CD4-positive, alpha-beta T cell treated with Interleukin-4 for 1 hour (primary cell): ENCODE results near the gene GBE1.

Experiments
- DNase-seq, 2 donors: peaks; one replicate each; pipeline ENCODE4 v3.0.0-alpha.2; 2020 to 2022

The GBE1 gene

GRCh38 chr3:81601707-81602305 is 159.6 kb downstream of the GBE1 start:
- DNase-seq: no peak

- no peak for DNase-seq
Observed at GRCh38 chr3:81592101-81592500, 169.3 kb downstream of the GBE1 start.

DNA sequence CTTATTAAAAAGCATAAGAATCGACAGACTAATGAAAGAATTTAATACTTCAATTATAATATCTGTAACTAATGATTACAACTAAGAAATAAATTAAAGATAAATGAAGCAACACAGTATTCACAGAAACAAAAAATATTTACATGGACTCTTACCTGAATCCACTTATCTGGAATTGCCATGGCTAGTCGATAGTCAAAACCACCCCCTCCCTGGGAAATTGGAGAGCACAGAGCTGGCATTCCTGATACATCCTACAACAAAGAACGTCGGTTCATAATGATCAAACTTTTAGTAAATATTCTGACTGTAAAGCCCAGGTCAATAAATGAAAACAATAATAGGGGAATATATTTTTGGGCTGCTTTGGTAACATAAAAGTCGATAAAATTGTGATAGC is 175.5 kb downstream of the GBE1 start:
- no peak for DNase-seq

DNA sequence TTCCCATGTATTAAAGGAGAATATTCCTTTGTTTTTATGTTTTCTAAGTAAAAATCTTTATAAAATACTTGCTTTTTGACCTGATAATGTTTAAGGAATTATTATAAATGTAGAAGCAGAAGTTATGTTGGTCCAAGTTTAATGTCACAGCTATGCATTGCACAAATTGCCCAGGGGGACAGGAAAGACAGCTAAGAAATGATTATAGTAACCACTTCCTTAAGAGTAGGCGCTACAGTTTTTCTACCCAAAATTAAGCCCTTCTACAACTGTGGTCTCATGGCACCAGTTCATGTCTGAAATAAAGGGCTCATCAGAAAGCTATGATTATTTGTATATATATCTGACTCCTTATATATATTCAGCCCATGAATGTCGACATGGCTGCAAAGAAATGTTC is 176.4 kb downstream of the GBE1 start:
- no peak for DNase-seq

DNA sequence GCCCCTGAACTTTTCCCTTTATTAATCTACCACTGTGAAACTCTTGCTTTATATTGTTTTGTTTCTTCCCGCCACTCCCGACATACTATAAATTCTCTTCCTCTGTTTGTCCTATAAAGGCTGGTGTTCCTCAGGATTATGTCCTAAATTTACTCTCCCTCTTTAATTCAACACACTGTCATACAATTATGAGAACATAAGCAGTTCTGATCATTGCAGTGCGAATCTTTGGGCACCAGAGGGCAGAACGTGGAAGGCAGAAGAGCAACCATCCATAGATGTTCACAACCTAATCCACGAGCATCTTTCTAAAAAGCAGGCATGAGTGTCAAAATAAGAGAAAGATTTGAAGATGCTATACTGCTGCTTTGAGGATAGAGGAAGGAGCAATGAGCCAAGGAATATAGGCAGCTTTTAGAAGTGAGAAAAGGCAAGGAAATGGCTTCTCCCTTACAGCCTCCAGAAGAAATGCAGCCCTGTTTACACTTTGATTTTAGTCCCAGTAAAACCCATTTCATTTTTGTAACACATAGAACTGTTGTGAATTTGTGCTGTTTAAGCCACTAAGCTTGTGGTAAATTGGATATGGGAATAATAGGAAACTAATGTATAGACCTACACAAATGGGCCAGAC is 179.4 kb downstream of the GBE1 start:
- DNase-seq: peak in 1 of 2 donors; percentile 7

GRCh38 chr3:81580355-81580754 is 181.1 kb downstream of the GBE1 start:
- no peak for DNase-seq

- DNase-seq: no peak
Observed at GRCh38 chr3:81579744-81580143, 181.7 kb downstream of the GBE1 start.

DNA sequence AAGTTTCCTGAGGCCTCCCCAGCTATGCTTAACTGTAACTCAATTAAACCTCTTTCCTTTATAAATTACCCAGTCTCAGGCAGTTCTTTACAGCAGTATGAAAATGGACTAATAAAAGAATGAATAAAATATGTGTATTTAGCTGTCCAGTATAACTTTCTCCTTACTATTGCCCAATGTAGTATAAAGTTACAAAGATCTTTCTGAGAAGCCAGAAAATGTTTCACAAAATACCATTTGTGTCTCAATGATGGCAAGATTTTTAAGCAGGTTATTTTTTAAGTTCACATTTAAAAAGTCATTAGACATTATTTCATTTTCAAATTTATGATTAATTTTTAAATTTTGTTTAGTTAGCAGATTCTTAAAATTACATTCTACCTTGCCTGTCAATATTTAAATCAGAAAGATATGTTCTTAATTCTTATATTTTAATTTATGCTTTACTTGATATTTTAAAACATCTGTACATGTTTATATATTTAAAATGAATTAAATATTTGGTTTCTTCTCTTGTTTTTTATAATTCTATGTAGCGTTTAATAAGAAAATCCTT is 189.2 kb downstream of the GBE1 start:
- no peak for DNase-seq

DNA sequence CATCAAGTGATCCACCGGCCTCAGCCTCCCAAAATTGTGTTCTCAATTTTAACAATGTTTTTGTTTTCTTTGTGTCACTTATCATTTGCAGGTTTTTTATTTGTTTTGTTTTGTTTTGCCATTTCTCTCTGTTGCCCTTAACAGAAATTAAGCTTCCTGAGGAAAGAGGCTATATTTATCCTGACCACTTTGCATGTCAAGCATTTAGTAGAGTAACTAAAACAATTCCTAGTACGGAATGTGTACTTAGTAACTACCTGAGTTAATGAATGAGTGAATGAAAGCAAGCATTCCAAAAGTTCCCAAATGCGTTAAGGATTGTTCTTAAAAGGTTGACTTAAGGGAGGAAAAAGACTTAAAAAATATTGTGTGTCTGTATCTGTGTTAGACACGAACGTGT is 193.1 kb downstream of the GBE1 start:
- DNase-seq: no peak

GRCh38 chr3:81565041-81565440 is 196.4 kb downstream of the GBE1 start:
- DNase-seq: no peak

DNA sequence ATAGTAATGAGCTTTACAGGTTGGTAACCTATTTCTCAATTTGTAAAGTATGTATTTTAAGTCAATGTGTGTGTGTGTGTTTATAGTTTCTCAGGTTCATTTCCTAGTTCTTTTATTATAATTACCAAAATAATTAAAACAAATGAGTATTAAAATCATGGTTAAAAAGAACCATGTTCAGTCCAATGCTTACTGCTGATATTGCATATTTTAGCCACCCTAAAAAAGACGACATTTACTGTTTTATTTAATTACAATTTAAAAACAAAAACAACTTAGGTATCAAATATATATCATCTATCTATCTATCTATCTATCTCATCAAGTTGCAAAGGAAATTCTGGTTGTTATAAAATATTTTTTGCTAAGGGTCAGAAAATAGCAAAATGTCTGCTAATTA is 203.3 kb downstream of the GBE1 start:
- DNase-seq: no peak

DNA sequence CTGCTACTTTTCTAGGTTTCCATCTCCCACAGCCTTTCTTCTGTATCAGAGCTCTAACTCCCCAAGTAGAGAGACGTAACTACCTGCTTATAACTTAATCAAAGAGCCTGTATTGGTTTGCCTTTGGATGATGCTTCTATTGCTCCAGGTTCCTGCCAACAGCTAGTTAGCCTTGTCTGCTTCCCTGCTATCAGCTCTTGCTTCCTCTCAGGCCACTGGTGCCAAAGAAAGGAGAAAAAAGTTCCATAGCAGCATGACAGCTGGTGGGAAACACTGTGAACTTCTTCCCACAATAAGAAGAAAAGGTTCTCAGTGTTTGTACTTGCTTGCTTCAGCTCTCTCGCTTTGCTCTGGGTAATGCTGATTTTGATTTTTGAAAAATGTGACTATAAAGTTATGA is 206.6 kb downstream of the GBE1 start:
- no peak for DNase-seq

DNA sequence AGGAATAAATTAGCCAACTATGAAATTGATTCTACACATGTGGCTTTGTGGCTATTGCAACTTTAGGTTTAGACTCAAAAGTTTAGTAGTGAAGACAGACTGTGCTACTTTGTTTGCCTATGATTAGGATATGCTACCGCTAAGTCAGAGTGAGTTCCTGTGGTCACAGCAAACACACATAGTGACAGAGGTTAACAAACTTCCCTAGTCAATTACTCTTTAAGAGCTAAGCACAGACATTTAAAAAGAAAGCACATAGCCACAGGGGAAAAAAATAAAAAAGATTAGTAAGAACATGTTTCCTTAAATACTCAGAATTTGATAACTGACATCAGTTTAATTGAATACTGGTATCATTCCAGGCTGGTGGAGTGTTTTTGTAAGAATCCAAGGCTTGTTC is 207.1 kb downstream of the GBE1 start:
- no peak for DNase-seq

DNA sequence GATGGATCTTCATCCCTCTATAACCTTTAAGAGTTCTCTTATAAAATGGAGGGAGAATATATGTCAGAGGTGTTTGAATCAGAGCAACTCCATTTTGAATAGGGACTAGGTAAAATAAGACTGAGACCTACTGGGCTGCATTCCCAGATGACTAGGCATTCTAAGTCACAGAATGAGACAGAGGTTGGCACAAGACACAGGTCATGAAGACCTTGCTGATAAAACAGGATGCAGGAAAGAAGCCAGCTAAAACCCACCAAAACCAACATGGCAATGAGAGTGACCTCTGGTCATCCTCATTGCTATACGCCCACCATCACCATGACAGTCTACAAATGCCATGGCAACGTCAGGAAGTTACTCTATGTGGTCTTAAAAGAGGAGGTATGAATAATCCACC is 211.0 kb downstream of the GBE1 start:
- DNase-seq: no peak

DNA sequence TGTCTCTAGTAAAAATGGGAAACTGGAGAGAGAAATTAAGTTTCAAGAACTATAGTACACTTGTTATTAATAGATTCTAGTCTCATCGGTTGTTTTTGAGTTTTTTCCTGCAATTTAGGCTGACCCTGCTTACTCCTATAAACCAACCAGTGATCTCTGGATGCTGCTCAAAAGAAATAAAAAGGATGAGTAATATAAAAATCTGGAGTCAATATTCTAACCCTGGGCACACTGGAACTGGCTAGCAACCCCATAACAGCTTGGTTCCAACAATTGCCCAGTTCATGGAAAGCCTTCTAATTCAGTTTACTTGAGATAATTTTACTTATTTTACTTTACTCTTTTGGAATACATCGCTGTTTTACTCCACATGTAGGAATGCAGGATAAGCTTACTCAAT is 211.6 kb downstream of the GBE1 start:
- no peak for DNase-seq

DNA sequence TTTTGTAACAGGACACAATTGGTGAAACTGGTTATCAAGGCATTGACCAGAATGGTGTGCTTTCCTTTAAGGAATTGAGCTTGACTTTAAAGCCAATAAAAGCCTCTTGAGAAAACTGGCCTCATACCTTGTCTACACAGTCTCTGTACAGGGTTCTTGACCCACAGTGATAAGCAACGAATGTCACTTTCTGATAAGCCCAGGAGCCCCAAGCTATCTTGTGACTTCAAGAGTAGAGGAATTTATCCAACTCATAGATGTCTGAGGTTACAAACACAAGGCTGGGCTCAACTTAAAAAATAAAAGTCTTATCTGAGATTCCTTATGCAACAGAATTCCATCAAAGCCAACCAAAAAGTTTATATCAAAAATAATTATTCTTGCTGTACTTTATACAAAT is 212.1 kb downstream of the GBE1 start:
- DNase-seq: no peak

DNA sequence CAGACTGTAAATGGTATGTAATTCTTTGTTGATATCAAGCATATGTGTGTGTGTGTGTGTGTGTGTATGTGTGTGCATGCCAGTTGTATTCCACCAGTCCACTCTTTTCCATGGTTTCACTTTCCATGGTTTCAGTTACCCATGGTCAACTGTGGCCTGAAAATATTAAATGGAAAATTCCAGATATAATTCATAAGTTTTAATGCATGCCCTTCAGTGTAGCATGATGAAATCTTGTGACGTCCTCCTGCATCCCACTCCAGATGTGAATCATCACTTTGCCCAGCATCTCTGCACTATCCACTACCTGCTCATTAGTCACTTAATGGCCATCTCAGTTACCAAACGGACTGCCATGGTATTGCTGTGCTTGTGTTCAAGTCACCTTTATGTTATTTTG is 215.9 kb downstream of the GBE1 start:
- DNase-seq: no peak

DNA sequence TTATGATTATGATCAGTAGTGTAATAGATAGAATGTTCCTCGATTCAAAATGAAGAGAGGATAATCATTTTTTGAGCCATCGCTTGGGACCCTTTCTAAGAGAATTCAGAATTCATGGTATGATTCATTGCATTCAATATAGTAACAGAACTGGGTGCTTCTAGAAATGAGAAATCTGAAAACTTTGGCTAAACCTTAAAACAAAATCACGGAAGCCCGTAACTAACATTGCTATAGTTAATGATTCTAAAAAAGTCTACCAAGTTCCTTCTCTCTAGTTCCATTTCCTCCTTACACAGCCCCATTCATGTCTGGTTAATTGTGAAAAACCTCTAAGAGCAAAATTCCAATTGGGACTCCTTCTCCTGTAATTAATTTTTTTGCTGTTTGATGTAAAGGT is 217.1 kb downstream of the GBE1 start:
- no peak for DNase-seq

- no peak for DNase-seq
Observed at GRCh38 chr3:81540787-81541186, 220.7 kb downstream of the GBE1 start.

GRCh38 chr3:81531846-81532245 is 229.6 kb downstream of the GBE1 start:
- DNase-seq: no peak

- DNase-seq: no peak
Observed at GRCh38 chr3:81531263-81531662, 230.2 kb downstream of the GBE1 start.

DNA sequence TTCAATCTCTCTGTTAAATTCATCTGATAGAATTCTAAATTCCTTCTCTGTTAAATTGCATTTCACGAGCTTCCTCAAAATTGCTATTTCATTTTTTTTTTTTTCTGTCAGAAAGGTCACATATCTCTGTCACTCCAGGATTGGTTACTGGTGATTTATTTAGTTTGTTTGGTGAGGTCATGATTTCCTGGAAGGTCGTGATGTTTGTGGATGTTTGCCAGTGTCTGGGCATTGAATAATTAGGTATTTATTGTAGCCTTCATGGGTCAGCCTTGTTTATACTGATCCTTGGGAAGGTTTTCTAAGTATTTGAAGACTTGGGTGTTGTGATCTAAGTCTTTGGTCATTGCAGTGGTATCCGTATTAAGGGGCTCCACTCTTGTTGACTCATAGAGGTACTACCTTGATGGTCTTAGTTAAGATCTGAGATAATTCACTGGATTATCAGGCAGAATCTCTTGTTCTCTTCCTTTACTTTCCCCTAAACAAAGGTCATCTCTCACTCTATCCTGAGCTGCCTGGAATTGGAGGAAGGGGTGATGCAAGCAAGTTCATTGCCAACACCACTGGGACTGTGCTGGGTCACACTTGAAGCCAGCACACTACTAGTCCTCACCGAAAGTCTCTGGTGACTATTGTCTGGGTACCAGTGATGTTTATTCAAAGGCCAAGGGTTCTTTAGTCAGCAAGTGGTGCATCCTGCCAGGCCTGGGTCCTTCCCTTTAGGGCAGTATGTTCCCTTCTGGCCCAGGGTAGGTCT is 231.1 kb downstream of the GBE1 start:
- no peak for DNase-seq

- DNase-seq: no peak
Observed at GRCh38 chr3:81521855-81522254, 239.6 kb downstream of the GBE1 start.

- no peak for DNase-seq
Observed at GRCh38 chr3:81518945-81519344, 242.5 kb downstream of the GBE1 start.
